GM12872 (cell line): Measurements from ENCODE around the gene ELOVL6.

ENCODE experiments used
- CTCF ChIP-seq: IDR thresholded peaks from 3 replicates; pipeline ENCODE4 v1.5.1; 2011; ENCODE audit warnings: low read depth, mild to moderate bottlenecking, low read length, moderate library complexity; ENCODE audit not compliant: insufficient read depth

The ELOVL6 gene

GRCh38 chr4:110154582-110154981, 43.8 kb downstream of the ELOVL6 start:
- TF ChIP-seq CTCF, result no peak

- no peak for TF ChIP-seq CTCF
Observed at GRCh38 chr4:110152386-110152785, 46.0 kb downstream of the ELOVL6 start.

GRCh38 chr4:110149089-110149488, 49.3 kb downstream of the ELOVL6 start:
- TF ChIP-seq CTCF, result no peak

- no peak for TF ChIP-seq CTCF
Observed at GRCh38 chr4:110142461-110142860, 56.0 kb downstream of the ELOVL6 start.

GRCh38 chr4:110139815-110140214, 58.6 kb downstream of the ELOVL6 start:
- TF ChIP-seq CTCF, result no peak

- TF ChIP-seq CTCF, result no peak
Observed at GRCh38 chr4:110139111-110139510, 59.3 kb downstream of the ELOVL6 start.

- TF ChIP-seq CTCF, result no peak
Observed at GRCh38 chr4:110138551-110138950, 59.9 kb downstream of the ELOVL6 start.

- TF ChIP-seq CTCF, result no peak
Observed at GRCh38 chr4:110137829-110138228, 60.6 kb downstream of the ELOVL6 start.
